Hematopoietic multipotent progenitor cell treated with erythropoietin and hydrocortisone succinate and interleukin-3 and kit ligand, for 8 days (in vitro differentiated cells): ENCODE data around the gene SSRP1.

Experiments
- DNase-seq: peaks from one replicate; pipeline ENCODE4 v3.0.0-alpha.2; 2015

Gene SSRP1

GRCh38 chr11:57335023-57335342 lies 709 bp downstream of the SSRP1 start:
- no peak for DNase-seq

GRCh38 chr11:57332694-57333440 lies 2.8 kb downstream of the SSRP1 start:
- no peak for DNase-seq

GRCh38 chr11:57331720-57332119 lies 4.0 kb downstream of the SSRP1 start:
- DNase-seq, result no peak

GRCh38 chr11:57330029-57330428 lies 5.7 kb downstream of the SSRP1 start:
- DNase-seq, result no peak

- DNase-seq, result no peak
These were observed 8.0 kb downstream of the SSRP1 start for GRCh38 chr11:57327721-57328120.

GRCh38 chr11:57325735-57326048 lies 10.0 kb downstream of the SSRP1 start:
- DNase-seq, result no peak

GRCh38 chr11:57324886-57325734 lies 10.6 kb downstream of the SSRP1 start, which contains the start of gene TNKS1BP1:
TSS of gene TNKS1BP1 (minus strand) at chr11:57324952. CDS start at chr11:57321885, 3,067 bp downstream.
- peak; percentile 95 for DNase-seq

GRCh38 chr11:57324154-57324885 lies 11.4 kb downstream of the SSRP1 start:
- DNase-seq, result no peak

- DNase-seq, result no peak
These were observed 11.9 kb downstream of the SSRP1 start for GRCh38 chr11:57323855-57324153.

GRCh38 chr11:57323167-57323854 lies 12.4 kb downstream of the SSRP1 start:
- DNase-seq, result no peak

GRCh38 chr11:57322256-57323166 lies 13.2 kb downstream of the SSRP1 start:
- peak; percentile 31 for DNase-seq

- DNase-seq, result peak; percentile 93
These were observed 14.1 kb downstream of the SSRP1 start for GRCh38 chr11:57321388-57322255.

GRCh38 chr11:57320719-57321387 lies 14.8 kb downstream of the SSRP1 start:
- DNase-seq, result no peak

- DNase-seq, result no peak
These were observed 15.5 kb downstream of the SSRP1 start for GRCh38 chr11:57320067-57320718.

GRCh38 chr11:57318178-57318577 lies 17.5 kb downstream of the SSRP1 start:
- no peak for DNase-seq

GRCh38 chr11:57316017-57316416 lies 19.7 kb downstream of the SSRP1 start:
- DNase-seq, result no peak

GRCh38 chr11:57315491-57315890 lies 20.2 kb downstream of the SSRP1 start:
- no peak for DNase-seq

GRCh38 chr11:57314221-57314973 lies 21.3 kb downstream of the SSRP1 start:
- no peak for DNase-seq

GRCh38 chr11:57313788-57314135 lies 21.9 kb downstream of the SSRP1 start:
- DNase-seq, result no peak
